Cortex of kidney (tissue), 1 donor: Measurements from ENCODE around the gene FBXL4.

Experiments
- DNase-seq: peaks from one replicate; lab custom pipeline; 2025; lab: John Stamatoyannopoulos, UW

Gene FBXL4

GRCh38 chr6:98824162-98824901, 123.4 kb downstream of the FBXL4 start:
- no peak for DNase-seq

GRCh38 chr6:98823428-98824161, 124.2 kb downstream of the FBXL4 start:
- no peak for DNase-seq

DNA sequence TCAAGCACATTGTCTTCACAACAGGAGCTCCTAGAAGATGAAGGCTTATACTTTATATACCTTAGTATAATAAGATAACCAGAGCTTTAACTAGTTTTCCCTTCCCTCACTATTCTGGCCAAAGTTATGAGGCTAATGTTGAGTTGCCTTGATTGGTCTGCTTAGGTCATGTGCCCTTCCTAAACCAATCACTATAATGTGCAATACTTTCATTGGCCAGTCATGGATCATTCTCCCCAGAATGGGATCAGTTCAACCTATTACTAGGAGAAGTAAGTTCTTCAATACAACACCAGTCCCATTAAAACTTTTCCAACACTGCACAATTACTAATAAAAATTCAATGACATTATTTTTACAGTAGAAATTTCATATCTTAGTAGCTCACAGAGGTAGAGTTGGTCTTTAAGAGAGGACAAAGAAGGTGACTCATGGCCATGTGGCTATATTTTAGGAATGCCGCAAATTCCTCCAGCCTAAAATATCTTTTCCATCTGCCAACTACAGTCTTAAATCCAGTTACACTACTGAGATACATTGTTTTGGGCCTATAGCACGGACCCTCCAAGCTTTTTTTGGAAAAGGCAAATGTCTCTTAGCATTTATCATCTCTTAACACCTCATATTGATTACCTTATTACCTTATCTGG, 125.9 kb downstream of the FBXL4 start:
- no peak for DNase-seq
